IPS-18c (cell line): ENCODE data around the gene IRX2.

ENCODE experiments used
- H3K4me3 ChIP-seq: 2 replicates; pipeline ENCODE4 v1.7.0; 2013; ENCODE audit warnings: low read depth, mild to moderate bottlenecking, low read length, moderate library complexity; ENCODE audit not compliant: insufficient read depth
- H3K9me3 ChIP-seq: one replicate; pipeline ENCODE4 v1.6.1; 2013; ENCODE audit warnings: mild to moderate bottlenecking, low read length, moderate library complexity; ENCODE audit not compliant: control insufficient read depth, insufficient read depth

IRX2 gene

DNA sequence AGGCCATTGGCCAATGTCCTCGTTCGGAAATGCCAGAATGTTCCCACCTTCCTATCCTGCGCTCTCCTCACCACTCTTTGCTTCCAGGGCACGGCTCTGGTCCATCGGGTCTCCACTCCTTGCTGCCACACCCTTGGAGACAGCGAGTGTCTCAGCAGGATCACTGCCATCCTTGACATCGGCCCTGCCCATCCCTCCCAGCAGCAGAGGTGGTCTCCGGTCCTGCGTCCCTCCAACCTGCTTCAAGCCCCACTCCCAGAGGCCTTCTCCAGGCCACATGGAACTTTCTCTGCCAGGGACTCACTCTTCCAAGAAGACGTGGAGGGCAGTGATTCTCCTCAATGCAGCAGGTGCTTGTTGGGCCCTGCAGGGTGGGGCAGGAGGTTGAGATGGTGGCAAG is 42.7 kb downstream of the IRX2 start:
- Histone ChIP-seq H3K9me3 (no peaks in the 10 kb centered on the region), H3K4me3 (no peak overlapping the region)

DNA sequence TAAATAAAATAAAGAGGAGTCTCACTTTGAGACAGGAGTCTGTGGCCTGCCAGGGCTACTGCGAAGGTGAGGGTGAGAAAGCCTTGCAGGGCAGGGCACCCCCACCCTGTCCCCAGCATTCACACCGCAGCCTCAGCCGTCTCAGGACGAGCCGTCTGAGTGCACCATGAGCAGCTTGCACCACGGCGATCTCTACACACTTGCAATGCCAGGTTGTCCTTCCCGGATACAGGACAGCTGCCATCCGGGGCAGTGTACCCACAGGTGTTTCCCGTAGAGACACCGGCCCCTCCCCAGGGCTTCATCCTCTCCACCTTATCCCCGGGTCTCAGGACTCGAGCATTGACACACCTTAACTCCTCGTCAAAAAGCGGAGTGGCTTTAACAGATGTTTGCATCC is 43.3 kb downstream of the IRX2 start:
- Histone ChIP-seq H3K4me3 (no peak overlapping the region), H3K9me3 (no peaks in the 10 kb centered on the region)

DNA sequence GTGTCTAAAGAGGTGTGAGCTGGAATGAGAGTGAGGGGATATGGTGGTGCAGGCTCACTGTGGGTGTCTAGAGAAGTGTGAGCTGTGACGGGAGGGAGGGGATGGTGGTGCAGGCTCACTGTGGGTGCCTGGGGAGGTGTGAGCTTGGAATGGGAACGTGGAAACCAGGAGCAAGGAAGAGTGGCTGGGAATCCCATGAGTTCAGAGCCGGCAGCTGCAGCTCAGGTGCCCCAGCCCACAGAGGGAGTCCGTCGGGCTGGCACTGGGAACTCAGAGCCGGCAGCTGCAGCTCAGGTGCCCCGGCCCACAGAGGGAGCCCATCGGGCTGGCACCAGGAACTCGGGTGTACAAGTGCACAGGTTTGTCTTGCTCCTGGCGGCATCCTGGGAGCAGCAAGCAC is 45.6 kb downstream of the IRX2 start:
- no peaks in the 10 kb centered on the region for H3K9me3 ChIP-seq
- no peak overlapping the region for H3K4me3 ChIP-seq

DNA sequence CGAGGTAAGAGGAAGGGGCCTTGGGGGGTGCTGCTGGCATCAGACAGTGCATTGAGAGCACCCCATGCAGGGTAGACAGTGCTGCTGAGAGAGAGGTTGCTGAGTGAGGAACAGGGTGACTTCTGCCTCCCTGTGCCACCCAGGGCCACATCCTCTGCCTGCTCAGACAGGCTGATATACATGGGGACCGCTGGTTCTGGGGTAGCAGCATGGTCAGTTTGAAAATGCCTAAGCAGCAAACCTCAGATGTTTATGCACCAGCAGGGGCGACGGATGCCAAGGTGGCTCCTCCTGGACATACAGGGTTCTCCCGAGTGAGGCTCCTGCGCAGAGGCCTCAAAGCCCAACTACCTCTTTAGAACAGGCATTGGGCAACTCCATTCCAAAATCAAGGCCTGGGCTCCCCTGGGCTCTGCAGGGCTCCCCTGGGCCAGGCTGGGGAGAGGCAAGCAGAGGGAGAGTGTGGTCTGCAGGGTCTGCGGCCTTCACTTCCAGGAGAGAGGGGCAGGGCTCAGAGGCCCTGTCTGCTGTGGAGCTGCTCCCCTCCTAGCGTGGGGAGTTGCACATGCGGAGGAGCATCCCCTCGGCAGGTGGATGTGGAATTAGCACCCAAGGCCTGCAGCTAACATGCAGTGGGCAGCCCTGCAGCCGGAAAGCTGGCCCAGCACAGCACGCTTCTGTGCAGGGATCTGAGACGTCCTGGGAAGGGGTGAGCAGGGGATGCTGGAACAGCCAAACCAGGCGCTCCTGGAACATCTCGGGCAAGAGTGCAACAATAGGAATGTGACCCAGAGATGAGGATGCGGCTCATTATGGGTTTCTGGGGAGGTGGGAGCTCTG is 46.5 kb downstream of the IRX2 start:
- Histone ChIP-seq H3K4me3 (no peak overlapping the region), H3K9me3 (no peaks in the 10 kb centered on the region)

DNA sequence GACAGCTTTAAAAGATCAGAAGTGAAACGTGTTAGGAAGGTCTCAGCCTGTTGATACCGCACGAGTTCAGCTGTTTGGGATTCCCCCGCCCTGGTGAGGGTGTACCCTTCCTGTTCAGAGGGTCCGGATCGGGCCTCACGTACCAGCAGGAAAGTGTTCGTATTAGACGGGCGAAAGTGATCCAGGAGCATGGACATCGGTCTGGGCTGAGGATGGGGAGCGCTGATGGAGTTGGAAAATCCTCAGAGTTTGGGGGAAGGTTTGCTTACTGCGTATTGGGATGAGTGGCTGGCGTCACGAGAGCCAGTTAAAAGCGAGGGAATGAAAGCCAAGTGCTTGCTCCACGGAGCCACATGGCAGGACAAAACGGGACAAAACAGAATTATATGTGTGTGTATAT is 47.4 kb downstream of the IRX2 start:
- Histone ChIP-seq H3K4me3 (no peak overlapping the region), H3K9me3 (no peaks in the 10 kb centered on the region)

DNA sequence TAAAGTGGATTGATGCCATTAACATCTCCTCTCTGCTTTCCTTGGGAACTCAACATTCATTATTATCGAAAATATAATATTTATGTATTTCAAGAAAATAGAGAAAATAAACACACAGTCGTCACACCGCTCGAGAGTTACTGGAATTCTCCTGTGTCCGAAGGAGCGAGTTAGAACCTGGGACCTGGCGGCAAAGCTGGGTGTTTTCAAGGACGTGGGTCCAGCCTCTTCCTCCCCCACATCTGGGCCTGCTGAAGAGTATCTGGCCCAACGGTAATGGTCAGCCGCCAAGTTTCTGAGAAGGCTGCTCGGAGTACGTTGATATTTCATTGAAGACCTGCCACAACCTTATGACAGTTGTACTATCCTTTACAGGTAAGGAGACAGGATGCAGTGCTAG is 47.9 kb downstream of the IRX2 start:
- Histone ChIP-seq H3K9me3 (no peaks in the 10 kb centered on the region), H3K4me3 (no peak overlapping the region)

DNA sequence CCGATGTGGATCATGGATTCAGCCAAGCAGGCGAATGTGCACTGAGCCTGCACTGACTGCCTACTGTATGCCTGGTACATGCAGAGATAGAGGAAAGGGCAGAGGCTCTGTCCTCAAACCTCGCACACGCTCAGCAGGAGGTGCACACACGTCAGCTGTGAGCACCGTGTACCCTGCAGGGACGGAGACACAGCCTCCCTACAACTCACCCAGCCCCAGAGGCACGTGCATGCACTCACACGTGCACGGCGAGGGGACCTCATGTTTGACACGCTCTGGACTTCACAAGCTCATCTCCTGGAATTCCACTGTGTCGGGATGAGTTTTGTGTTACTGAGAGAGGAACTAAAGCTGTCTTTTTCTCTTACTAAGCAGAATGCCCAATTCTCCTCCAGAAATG is 48.4 kb downstream of the IRX2 start:
- Histone ChIP-seq H3K4me3 (no peak overlapping the region), H3K9me3 (no peaks in the 10 kb centered on the region)

DNA sequence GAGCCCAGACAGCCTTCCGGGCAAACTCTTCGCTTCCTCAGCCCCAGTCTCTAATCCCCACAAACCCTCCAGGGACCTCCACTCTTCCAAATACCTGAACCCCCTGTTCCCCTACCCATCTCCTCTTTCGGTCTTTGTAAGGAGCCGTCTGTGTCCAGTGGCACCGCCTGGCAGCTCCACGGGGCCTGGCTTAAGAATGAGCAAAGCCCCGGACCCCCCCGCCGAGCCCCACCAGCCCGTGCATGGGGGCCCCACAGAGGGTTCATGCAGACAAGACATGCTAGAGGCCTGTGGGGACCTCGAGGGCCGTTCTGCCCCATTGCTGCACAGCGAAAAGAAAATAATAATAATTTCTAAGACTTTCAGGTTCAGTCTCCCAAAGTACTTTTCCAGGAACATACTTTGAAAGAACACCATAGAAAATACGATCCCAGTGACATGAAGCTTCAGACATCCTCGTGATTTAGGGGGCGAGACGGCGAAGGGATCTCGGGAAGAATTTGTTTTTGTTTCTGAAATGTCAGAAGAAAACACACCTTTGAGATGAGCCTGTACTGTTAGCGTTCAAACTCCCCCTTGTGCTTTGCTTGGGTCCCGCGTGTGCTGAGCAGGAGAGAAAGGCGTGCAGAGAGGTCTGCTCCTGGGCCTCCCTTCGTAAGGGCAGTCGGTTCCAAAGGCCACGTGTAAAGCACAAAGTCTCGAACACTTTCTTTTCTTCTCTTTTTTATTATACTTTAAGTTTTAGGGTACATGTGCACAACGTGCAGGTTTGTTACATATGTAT is 49.2 kb downstream of the IRX2 start:
- Histone ChIP-seq H3K4me3 (no peak overlapping the region), H3K9me3 (no peaks in the 10 kb centered on the region)

DNA sequence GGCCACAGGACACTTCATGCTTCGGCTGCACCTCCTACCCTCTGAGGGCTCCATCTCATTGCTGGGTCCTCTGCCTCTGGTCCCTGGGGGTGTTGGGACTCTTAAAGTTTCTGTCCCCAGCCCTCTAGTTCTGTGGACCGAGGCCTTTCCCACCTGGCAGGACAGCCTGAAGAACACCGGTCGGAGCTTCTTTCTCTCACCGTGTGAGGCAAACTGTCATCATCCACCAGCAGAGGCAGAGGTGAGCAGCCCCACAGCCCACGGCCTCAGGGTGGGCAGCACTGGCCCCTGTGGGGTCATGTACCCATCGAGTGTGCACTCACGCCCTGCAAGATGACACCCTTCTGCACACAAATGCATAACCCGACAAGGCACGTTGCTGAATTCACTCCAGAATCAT is 49.9 kb downstream of the IRX2 start:
- Histone ChIP-seq H3K4me3 (no peak overlapping the region), H3K9me3 (no peaks in the 10 kb centered on the region)

DNA sequence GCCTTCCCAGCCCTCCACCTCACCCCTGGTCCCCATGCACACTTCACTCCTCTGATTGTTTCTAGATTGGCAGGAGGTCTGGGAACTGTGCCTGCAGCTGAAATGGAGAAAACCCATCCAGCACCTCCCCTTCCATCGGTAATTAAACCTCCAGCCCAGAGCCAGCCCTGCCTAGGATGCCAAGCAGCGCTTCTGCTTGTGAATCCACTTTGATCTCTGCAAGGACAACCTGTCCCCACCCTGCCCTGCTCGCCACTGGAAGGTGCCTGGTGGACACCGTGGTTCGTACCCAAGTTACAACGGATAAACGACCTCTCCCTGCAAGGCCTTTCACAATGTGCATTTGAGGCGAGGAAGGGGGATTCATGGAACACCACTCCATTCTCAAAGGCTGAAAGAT is 50.6 kb downstream of the IRX2 start:
- H3K9me3 ChIP-seq = no peaks in the 10 kb centered on the region
- no peak overlapping the region for H3K4me3 ChIP-seq

DNA sequence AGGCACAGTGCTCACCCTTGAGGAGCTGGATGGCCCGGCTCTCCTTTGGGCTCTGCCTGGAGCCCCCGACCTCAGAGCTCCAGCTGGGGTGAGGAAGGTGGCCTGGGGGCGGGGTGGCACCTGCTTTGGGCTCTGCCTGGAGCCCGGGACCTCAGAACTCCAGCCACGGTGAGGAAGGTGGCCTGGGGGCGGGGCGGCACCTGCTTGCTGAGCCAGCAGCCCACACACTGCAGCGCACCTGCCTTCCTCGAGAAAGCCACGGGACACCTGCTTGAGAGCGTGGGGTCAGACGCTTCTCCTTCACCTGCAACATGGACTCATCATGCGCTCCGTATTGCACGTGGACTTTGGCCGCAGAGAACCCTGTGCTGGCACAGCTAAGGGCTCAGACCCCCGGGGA is 51.8 kb downstream of the IRX2 start:
- Histone ChIP-seq H3K9me3 (no peaks in the 10 kb centered on the region), H3K4me3 (no peak overlapping the region)

DNA sequence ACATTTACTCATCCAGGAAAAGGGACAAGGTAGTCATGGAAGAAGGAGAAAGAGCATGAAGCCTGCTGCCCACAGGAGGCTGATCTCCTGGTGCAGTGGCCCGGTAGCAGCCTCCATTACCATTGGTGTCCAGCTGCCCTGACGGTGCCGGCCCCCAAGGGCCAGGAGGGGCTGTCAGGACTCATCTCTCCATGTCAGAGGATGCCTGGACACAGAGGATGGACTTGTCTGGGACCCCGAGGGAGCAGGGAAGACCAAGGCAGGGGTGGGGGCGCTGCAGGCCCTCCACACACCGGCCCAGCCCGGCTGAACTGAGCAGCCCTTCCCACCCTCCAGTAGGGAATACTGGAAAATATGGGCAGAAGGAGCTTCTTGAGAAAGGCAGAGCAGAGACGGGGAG is 52.2 kb downstream of the IRX2 start:
- no peak overlapping the region for H3K4me3 ChIP-seq
- no peaks in the 10 kb centered on the region for H3K9me3 ChIP-seq

DNA sequence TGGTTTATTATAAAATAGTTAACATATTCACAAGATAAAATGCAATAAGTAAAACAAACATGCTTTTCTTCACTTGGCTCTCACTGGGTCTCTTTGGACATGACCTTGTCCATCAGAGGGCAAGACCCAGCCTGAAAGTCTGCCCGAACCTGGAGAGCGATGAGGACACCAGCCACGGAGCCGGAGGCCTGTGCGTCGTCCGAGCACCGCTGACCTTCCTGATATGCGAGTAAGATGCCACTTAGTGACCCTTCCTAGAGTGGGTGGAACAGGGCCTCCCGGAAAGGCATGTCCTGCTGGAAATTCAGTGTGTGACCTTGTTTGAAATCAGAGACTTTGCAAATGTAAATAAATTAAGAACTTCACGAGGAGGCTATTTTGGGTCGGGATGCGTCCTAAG is 52.9 kb downstream of the IRX2 start:
- H3K9me3 ChIP-seq = no peaks in the 10 kb centered on the region
- H3K4me3 ChIP-seq = no peak overlapping the region

DNA sequence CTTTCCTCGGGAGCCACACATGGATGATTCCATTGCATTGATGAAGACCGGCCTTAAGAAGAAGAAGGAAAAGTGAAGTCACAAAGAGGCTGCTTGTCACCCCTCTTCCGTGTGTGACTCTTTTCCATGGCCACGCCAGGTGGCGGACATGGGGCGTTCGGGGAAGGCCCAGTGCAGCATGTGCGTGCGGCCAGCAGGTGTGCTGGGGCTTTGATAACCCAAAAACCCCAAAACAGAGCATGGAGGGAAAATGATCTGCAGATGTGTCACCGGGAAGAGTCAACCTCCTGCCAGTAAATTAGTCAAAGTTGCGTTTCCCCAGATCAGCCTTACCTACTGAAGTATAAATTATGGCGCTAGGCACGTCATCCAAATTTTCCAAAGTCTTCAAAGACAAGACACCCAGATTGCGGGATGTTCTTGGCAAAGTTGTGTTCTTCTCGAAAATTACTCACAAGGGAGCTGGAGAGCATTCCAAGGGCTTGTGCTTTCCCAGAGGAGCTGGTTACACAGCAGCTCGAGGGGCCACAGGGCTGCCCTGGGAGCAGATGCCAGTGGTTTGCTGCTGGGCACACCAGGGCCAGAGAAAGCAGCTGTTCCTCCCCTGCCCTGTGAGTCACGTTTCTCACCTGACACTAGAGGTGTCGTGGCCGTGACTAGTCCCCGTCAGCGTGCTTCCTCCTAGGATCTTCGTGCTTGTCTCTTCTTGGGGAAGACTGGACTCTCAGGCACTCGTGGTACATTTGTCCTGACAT is 53.9 kb downstream of the IRX2 start:
- Histone ChIP-seq H3K9me3 (no peaks in the 10 kb centered on the region), H3K4me3 (no peak overlapping the region; the same call in 1 of the 2 replicates)

DNA sequence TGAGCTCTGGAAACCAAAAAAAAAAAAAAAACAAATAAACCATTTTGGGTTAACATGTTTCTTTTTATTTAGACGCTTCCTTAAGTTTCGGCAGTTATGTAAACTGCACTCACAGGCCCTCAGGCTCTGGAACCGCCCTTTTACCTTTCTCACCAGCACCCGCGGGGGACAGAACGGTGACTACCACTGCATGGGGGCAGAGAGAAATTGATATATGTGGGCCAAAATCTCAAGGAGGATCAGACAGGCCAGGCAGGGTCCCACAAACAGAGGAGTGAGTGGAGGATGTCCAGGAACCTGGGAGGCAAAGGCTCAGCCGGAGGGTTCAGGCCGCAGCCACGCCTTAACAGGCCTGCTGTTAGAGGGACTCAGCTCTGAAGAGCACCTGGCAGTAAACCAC is 54.4 kb downstream of the IRX2 start:
- Histone ChIP-seq H3K4me3 (no peak overlapping the region), H3K9me3 (no peaks in the 10 kb centered on the region)
